Thoracic aorta (tissue), 2 donors: ENCODE results near the gene INPP5A. TPM values are rescaled to one million over a fixed set of nuclear protein-coding genes. Genes with fewer than 3 reads are reported as not detected.

Experiments
- ATAC-seq: fragments of 150-250 bp; one replicate; pipeline ENCODE4 v1.8.0; 2017; ENCODE audit warnings: low read depth; ENCODE audit not compliant: insufficient number of reproducible peaks, low FRiP score
- DNase-seq: peaks from one replicate; pipeline ENCODE4 v3.0.0-alpha.2; 2020; ENCODE audit warnings: low spot score
- H3K27ac ChIP-seq, 2 donors: fragments of 200-600 bp; sonication (generic); 1 replicate in 1 of 2; 2 replicates in 1 of 2; pipeline ENCODE4 v1.5.1; 2016; ENCODE audit warnings: mild to moderate bottlenecking in 2 of 2, moderate library complexity in 2 of 2
- H3K27me3 ChIP-seq: fragments of 200-600 bp; sonication (generic); replicated peaks from 2 replicates; pipeline ENCODE4 v1.6.0; 2016; ENCODE audit warnings: mild to moderate bottlenecking; ENCODE audit not compliant: insufficient read depth
- H3K36me3 ChIP-seq: fragments of 200-600 bp; sonication (generic); one replicate; pipeline ENCODE4 v1.5.1; 2016
- H3K4me1 ChIP-seq, 2 donors: fragments of 200-600 bp; sonication (generic); 1 replicate in 1 of 2; 2 replicates in 1 of 2; pipeline versions ENCODE4 v1.5.1 to v1.6.0; 2016; ENCODE audit warnings: low read depth in 2 of 2, mild to moderate bottlenecking in 1 of 2; ENCODE audit not compliant: control insufficient read depth in 1 of 2
- H3K4me3 ChIP-seq: fragments of 200-600 bp; sonication (generic); 2 replicates; pipeline ENCODE4 v1.5.1; 2016; ENCODE audit warnings: mild to moderate bottlenecking
- H3K9me3 ChIP-seq: fragments of 200-600 bp; sonication (generic); 2 replicates; pipeline ENCODE4 v1.5.1; 2016
- CTCF ChIP-seq: fragments of 200-600 bp; sonication (generic); IDR thresholded peaks from one replicate; pipeline ENCODE4 v1.5.1; 2019; ENCODE audit warnings: antibody characterized with exemption
- total RNA-seq, 2 donors: library from RNA; depleted of rRNA; stranded (reverse); fragments of >200 nt; gene quantifications; one replicate each; pipeline versions ENCODE4 v1.1.0 to v1.2.3, GENCODE V29; 2016

INPP5A gene
- total RNA-seq, 2 donors from 2014 or later, result 120 to 142 TPM

- no peak for TF ChIP-seq CTCF
- no peak for ATAC-seq
- no peaks in the 10 kb centered on the region for H3K9me3 ChIP-seq
- no peak overlapping the region for H3K4me3 ChIP-seq
- peaks cover 24% of the 10 kb centered on the region for H3K36me3 ChIP-seq
- H3K4me1 ChIP-seq, result no peaks in the 10 kb centered on the region
- no peaks in the 10 kb centered on the region for H3K27me3 ChIP-seq
- H3K27ac ChIP-seq, result no peak overlapping the region
- no peak for DNase-seq
Observed at GRCh38 chr10:132654121-132654571, 116.6 kb downstream of the INPP5A start.

DNA sequence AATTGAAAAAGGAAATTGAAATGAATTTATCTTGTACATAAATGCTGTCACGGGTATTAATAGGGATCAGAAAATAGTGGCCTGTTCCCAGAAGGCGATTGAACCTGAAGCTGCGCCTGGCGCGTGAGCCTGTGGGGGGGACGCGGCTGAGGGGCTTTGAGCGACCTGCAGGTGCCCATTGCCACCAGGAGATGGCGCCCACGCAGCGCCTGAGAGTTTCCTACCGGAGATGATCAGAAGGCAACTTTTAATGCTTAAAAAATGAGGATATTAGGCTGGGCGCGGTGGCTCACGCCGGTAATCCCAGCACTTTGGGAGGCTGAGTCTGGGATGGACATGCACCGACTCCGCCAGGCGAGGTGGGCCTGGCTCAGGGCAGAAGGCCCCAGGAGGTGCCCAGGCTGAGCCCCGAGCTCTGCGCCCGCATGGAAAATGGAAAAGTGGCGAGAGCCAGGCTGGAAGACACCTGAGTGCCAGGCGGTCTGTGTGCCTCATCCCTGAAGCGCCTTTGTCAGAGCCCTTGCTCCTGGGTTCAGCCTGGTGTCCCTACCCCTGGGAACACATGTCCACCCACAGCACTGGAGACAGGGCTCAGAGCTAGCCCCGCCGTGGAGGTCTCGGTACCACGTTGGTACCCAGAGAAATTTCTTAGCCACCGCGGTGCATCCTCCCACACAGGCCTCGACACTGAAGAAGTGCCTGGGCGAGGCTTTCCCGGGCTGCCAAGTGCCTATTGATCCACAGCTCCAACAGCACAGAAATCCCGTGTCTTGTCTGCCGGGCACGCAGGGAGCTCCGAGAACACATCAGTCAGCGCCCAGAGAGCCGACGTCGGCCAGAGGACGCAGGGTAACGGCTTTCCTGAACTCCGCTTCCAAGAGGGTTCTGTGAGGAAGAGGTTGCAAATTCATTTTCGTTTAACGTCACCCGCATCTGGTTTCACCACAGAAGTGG, 117.4 kb downstream of the INPP5A start:
- DNase-seq (no peak), ATAC-seq (no peak)
- H3K27ac ChIP-seq, result no peak overlapping the region
- H3K27me3 ChIP-seq, result no peaks in the 10 kb centered on the region
- H3K4me3 ChIP-seq, result no peak overlapping the region
- peaks cover 25% of the 10 kb centered on the region for H3K36me3 ChIP-seq
- H3K9me3 ChIP-seq, result no peaks in the 10 kb centered on the region
- no peaks in the 10 kb centered on the region for H3K4me1 ChIP-seq
- peak; percentile 76 for TF ChIP-seq CTCF

DNA sequence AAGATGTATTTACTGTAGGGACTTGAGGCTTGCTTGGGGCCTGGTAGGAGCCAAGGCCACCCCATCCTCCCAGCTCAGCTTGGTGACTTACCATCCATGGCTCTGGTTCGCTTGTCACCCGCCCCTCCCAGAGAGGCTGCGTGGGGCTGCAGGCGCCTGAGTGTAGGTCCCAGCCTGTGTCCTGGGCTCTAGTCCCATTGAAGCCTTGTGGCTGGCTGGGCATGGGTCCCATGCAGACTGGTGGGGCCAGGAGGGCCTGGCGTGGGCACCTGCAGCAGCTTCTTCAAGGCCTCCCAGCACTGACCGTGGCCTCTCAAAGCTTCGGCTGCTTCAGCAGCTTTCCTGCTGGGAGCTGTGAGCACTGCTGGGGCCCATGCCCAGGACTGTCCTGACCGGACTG, 118.1 kb downstream of the INPP5A start:
- no peaks in the 10 kb centered on the region for H3K4me1 ChIP-seq
- H3K9me3 ChIP-seq, result no peaks in the 10 kb centered on the region
- H3K27ac ChIP-seq, result no peak overlapping the region
- no peaks in the 10 kb centered on the region for H3K27me3 ChIP-seq
- no peak overlapping the region for H3K4me3 ChIP-seq
- peaks cover 24% of the 10 kb centered on the region for H3K36me3 ChIP-seq
- ATAC-seq (no peak), DNase-seq (no peak)
- TF ChIP-seq CTCF, result no peak

DNA sequence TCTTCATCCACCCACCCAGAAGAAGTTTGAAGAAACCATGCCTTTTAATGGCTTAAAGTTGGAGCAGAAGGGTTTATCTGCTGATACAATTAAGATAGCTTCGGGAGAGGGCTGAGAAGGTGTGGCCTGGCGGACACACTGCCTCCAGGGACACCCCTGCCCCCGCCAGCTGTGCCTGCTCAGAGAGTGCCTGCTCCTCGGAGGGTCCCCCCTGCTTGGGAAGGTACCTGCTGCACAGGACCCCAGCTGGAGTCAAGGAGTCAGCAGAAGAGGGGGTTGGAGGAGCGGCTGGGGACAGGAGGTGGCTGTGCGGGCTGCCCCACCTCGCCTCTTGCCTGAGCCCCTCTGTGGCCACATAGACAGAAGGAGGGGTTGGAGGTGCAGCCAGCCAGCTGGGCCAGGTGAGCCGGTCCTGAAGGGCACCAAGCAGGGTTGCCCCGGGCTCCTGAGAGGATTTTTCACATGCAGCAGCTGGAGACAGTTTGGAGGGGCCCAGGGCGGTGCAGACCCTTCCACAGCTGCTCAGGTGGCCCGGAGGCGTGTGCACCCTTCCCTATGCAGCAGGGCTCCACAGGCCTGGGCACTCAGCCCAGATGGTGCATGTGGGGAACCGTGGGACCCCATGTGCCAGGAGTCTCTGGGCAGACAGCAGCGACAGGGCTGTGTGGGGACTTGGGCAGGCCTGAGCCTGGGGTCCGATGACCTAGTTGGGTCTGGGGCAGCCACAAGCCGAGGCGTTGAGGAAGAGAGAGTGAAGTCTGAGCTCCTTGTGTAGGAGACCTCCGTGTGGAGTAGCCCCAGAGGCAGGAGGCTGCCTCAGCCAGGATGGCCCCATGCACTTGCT, 118.9 kb downstream of the INPP5A start:
- no peak for DNase-seq
- H3K4me1 ChIP-seq, result no peaks in the 10 kb centered on the region
- TF ChIP-seq CTCF, result no peak
- no peak overlapping the region for H3K27ac ChIP-seq
- H3K9me3 ChIP-seq, result no peaks in the 10 kb centered on the region
- peaks cover 24% of the 10 kb centered on the region for H3K36me3 ChIP-seq
- H3K4me3 ChIP-seq, result no peak overlapping the region
- no peaks in the 10 kb centered on the region for H3K27me3 ChIP-seq
- no peak for ATAC-seq

DNA sequence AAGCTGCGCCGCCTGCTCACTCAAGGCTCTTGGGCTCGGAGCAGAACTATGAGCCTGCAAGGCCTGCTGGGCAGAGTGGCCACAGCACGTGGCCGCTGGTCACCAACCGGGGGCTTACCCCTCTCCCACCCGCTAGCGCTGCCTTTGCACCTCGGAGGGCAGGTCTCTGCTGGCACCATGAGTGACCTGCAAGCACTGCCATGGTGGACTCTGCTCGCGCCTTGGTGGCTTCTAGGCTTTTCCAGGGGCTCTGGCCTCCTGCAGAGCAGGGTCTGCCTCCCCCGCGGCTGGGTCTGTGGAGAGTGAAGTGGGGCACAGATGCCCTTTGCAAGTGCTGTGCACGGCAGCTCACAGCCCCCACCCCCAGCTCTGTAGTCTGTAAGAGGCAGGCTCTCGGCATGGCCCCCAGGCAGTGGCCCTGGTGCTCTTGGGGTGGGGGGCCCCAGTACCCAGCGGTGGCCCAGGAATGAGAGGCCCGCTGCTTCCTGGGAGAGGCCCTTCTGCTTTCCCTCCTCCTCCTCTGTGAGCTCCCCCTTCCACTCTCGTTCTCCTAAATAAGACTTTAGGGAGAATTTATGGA, 119.6 kb downstream of the INPP5A start:
- Histone ChIP-seq H3K9me3 (no peaks in the 10 kb centered on the region), H3K27me3 (no peaks in the 10 kb centered on the region), H3K27ac (no peak overlapping the region), H3K4me3 (no peak overlapping the region), H3K4me1 (no peaks in the 10 kb centered on the region), H3K36me3 (peaks cover 24% of the 10 kb centered on the region)
- TF ChIP-seq CTCF, result no peak
- ATAC-seq (no peak), DNase-seq (no peak)
